Prostate gland (tissue), 2 donors: ENCODE results near the gene TP63.

Experiments
- POLR2A ChIP-seq: fragments of 450-650 bp; IDR thresholded peaks from one replicate; pipeline ENCODE4 v1.6.1; 2016; ENCODE audit warnings: antibody characterized with exemption, mild to moderate bottlenecking
- POLR2AphosphoS5 ChIP-seq: sonication (generic); formaldehyde crosslinking; IDR thresholded peaks from one replicate; pipeline ENCODE4 v1.6.1; 2017; ENCODE audit warnings: antibody characterized with exemption
- TF ChIP-seq, protein P1 (sequence below), 4 experiments: fragments of 200-600 bp in 2 of 4; fragments of 450-650 bp in 2 of 4; sonication (generic) in 2 of 4; IDR thresholded peaks; 1 replicate in 3 of 4; 2 replicates in 1 of 4; pipeline ENCODE4 v1.5.1; 2016 to 2019; ENCODE audit warnings: antibody characterized with exemption in 4 of 4, mild to moderate bottlenecking in 2 of 4, moderate library complexity in 2 of 4

DNA sequence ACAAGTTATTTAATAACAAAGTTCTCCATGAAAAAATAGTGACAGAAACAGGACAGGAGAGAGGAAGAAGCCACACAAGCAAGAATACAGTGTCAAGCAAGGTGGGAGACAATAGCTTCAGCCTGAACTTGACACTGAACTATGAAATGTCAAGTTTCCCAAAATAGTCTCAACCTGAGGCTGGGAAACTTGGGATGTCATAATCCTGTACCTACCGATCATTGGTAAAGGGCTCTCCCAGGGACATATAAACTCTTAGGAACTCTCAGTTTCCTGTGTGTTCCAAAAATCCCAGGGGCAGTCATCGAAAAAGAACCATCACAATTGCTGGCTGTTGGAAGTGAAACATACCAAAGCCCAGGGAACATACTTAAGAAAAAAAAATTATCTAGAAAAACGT, 277.9 kb downstream of the TP63 start:
- TF ChIP-seq, protein P1, sequence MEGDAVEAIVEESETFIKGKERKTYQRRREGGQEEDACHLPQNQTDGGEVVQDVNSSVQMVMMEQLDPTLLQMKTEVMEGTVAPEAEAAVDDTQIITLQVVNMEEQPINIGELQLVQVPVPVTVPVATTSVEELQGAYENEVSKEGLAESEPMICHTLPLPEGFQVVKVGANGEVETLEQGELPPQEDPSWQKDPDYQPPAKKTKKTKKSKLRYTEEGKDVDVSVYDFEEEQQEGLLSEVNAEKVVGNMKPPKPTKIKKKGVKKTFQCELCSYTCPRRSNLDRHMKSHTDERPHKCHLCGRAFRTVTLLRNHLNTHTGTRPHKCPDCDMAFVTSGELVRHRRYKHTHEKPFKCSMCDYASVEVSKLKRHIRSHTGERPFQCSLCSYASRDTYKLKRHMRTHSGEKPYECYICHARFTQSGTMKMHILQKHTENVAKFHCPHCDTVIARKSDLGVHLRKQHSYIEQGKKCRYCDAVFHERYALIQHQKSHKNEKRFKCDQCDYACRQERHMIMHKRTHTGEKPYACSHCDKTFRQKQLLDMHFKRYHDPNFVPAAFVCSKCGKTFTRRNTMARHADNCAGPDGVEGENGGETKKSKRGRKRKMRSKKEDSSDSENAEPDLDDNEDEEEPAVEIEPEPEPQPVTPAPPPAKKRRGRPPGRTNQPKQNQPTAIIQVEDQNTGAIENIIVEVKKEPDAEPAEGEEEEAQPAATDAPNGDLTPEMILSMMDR (IDR thresholded peaks at IDR 0.05), result no peak
- TF ChIP-seq POLR2A (no peak), POLR2AphosphoS5 (no peak)
